Activated T-helper 2 cell treated with anti-CD3 and anti-CD28 coated beads, Interferon-gamma antibody, Interleukin-2, Interleukin-4, amounts not matched to agents 10 μg/mL and 5 μg/mL and 100 μg/mL, durations not matched to agents 14 hours and 24 hours and 36 hours (primary cell): ENCODE results near the gene ATXN7. TPM values are rescaled to one million over a fixed set of nuclear protein-coding genes. Genes with fewer than 3 reads are reported as not detected.

Experiments used
- DNase-seq: peaks from one replicate; pipeline ENCODE4 v3.0.0; 2021; ENCODE audit warnings: low spot score
- H3K27ac Mint-ChIP-seq: one replicate; pipeline ENCODE4 v1.8.0; 2021; ENCODE audit warnings: mixed read lengths
- H3K27me3 Mint-ChIP-seq: one replicate; pipeline ENCODE4 v1.8.0; 2021; ENCODE audit warnings: low read depth, mixed read lengths
- H3K36me3 Mint-ChIP-seq: one replicate; pipeline ENCODE4 v1.8.0; 2021; ENCODE audit warnings: low read depth, mixed read lengths
- H3K4me1 Mint-ChIP-seq: one replicate; pipeline ENCODE4 v1.8.0; 2021; ENCODE audit warnings: low read depth, mixed read lengths
- H3K4me3 Mint-ChIP-seq: one replicate; pipeline ENCODE4 v1.8.0; 2021; ENCODE audit warnings: low read depth, mild to moderate bottlenecking, moderate library complexity, mixed read lengths
- H3K9me3 Mint-ChIP-seq: one replicate; pipeline ENCODE4 v1.8.0; 2021; ENCODE audit warnings: mixed read lengths
- intact Hi-C: fragments of 100-400 bp; cut with micrococcal nuclease; formaldehyde crosslinking; loops from one replicate; pipeline ENCODE4 v1.15.1; 2023
- total RNA-seq: library from RNA; stranded (reverse); gene quantifications from 2 replicates; pipeline ENCODE4 v1.2.3, GENCODE V29; 2022

Gene ATXN7
- total RNA-seq, 1 donor from 2014 or later: 42.8 TPM

- intact Hi-C loops: no loop called here
- Mint-ChIP-seq H3K27ac (peak overlapping the region; percentile 93), H3K4me1 (peaks cover 37% of the 10 kb centered on the region), H3K9me3 (no peaks in the 10 kb centered on the region), H3K4me3 (peak overlapping the region; percentile 85), H3K36me3 (peaks cover 44% of the 10 kb centered on the region), H3K27me3 (no peaks in the 10 kb centered on the region)
- no peak for DNase-seq
Measured at GRCh38 chr3:63912768-63913588, 49.3 kb downstream of the ATXN7 start.

- Mint-ChIP-seq H3K4me3 (peak overlapping the region; percentile 30), H3K27ac (no peak overlapping the region), H3K36me3 (peaks cover 54% of the 10 kb centered on the region), H3K4me1 (peaks cover 44% of the 10 kb centered on the region), H3K9me3 (no peaks in the 10 kb centered on the region), H3K27me3 (no peaks in the 10 kb centered on the region)
- DNase-seq: no peak
- intact Hi-C loops: no loop called here
Measured at GRCh38 chr3:63914312-63914711, 50.6 kb downstream of the ATXN7 start.

GRCh38 chr3:63918321-63918720 is 54.7 kb downstream of the ATXN7 start:
- no peak overlapping the region for H3K4me3 Mint-ChIP-seq
- DNase-seq: no peak
- peaks cover 79% of the 10 kb centered on the region for H3K36me3 Mint-ChIP-seq
- H3K9me3 Mint-ChIP-seq: no peaks in the 10 kb centered on the region
- intact Hi-C loops: no loop called here
- peaks cover 43% of the 10 kb centered on the region for H3K4me1 Mint-ChIP-seq
- no peak overlapping the region for H3K27ac Mint-ChIP-seq
- no peaks in the 10 kb centered on the region for H3K27me3 Mint-ChIP-seq

GRCh38 chr3:63920001-63920400 is 56.3 kb downstream of the ATXN7 start:
- H3K36me3 Mint-ChIP-seq: peaks cover 79% of the 10 kb centered on the region
- no peak for DNase-seq
- H3K4me3 Mint-ChIP-seq: no peak overlapping the region
- intact Hi-C loops: no loop called here
- H3K4me1 Mint-ChIP-seq: peaks cover 35% of the 10 kb centered on the region
- no peak overlapping the region for H3K27ac Mint-ChIP-seq
- no peaks in the 10 kb centered on the region for H3K9me3 Mint-ChIP-seq
- H3K27me3 Mint-ChIP-seq: no peaks in the 10 kb centered on the region

- Mint-ChIP-seq H3K27me3 (no peaks in the 10 kb centered on the region), H3K9me3 (no peaks in the 10 kb centered on the region), H3K4me3 (no peak overlapping the region), H3K27ac (no peak overlapping the region), H3K4me1 (peaks cover 37% of the 10 kb centered on the region), H3K36me3 (peaks cover 84% of the 10 kb centered on the region)
- no peak for DNase-seq
- intact Hi-C loops: no loop called here
Measured at GRCh38 chr3:63921741-63922482, 58.2 kb downstream of the ATXN7 start.

- intact Hi-C loops: no loop called here
- Mint-ChIP-seq H3K9me3 (no peaks in the 10 kb centered on the region), H3K27ac (no peak overlapping the region), H3K4me3 (no peak overlapping the region), H3K36me3 (peaks cover 84% of the 10 kb centered on the region), H3K27me3 (no peaks in the 10 kb centered on the region), H3K4me1 (peaks cover 34% of the 10 kb centered on the region)
- DNase-seq: no peak
Measured at GRCh38 chr3:63922491-63923199, 59.0 kb downstream of the ATXN7 start.

GRCh38 chr3:63926309-63926708 is 62.6 kb downstream of the ATXN7 start:
- Mint-ChIP-seq H3K27ac (no peak overlapping the region), H3K36me3 (peaks cover 72% of the 10 kb centered on the region), H3K27me3 (no peaks in the 10 kb centered on the region), H3K4me1 (peaks cover 17% of the 10 kb centered on the region), H3K9me3 (no peaks in the 10 kb centered on the region), H3K4me3 (no peak overlapping the region)
- DNase-seq: no peak
- intact Hi-C loops: no loop called here

GRCh38 chr3:63927422-63928280 is 64.0 kb downstream of the ATXN7 start:
- no peaks in the 10 kb centered on the region for H3K27me3 Mint-ChIP-seq
- DNase-seq: no peak
- H3K9me3 Mint-ChIP-seq: no peaks in the 10 kb centered on the region
- no peak overlapping the region for H3K27ac Mint-ChIP-seq
- intact Hi-C loops: no loop called here
- no peak overlapping the region for H3K4me3 Mint-ChIP-seq
- H3K4me1 Mint-ChIP-seq: peaks cover 15% of the 10 kb centered on the region
- peaks cover 61% of the 10 kb centered on the region for H3K36me3 Mint-ChIP-seq

- Mint-ChIP-seq H3K4me1 (peaks cover 31% of the 10 kb centered on the region), H3K27me3 (no peaks in the 10 kb centered on the region), H3K9me3 (no peaks in the 10 kb centered on the region), H3K27ac (no peak overlapping the region), H3K4me3 (no peak overlapping the region), H3K36me3 (peaks cover 46% of the 10 kb centered on the region)
- intact Hi-C loops: no loop called here
- DNase-seq: no peak
Measured at GRCh38 chr3:63931290-63931689, 67.6 kb downstream of the ATXN7 start.

- Mint-ChIP-seq H3K4me1 (peaks cover 40% of the 10 kb centered on the region), H3K27me3 (no peaks in the 10 kb centered on the region), H3K9me3 (no peaks in the 10 kb centered on the region), H3K4me3 (no peak overlapping the region), H3K36me3 (peaks cover 38% of the 10 kb centered on the region), H3K27ac (peak overlapping the region; percentile 71)
- intact Hi-C loops: no loop called here
- DNase-seq: no peak
Measured at GRCh38 chr3:63932509-63933212, 69.0 kb downstream of the ATXN7 start.

- no peak for DNase-seq
- Mint-ChIP-seq H3K36me3 (peaks cover 41% of the 10 kb centered on the region), H3K27me3 (no peaks in the 10 kb centered on the region), H3K4me1 (peaks cover 47% of the 10 kb centered on the region), H3K27ac (peak overlapping the region; percentile 71), H3K9me3 (no peaks in the 10 kb centered on the region), H3K4me3 (peak overlapping the region; percentile 23)
- intact Hi-C loops: no loop called here
Measured at GRCh38 chr3:63933459-63933858, 69.8 kb downstream of the ATXN7 start.
